K562 (cell line): Measurements from ENCODE around the gene HAGHL. TPM values are rescaled to one million over a fixed set of nuclear protein-coding genes. Genes with fewer than 3 reads are reported as not detected.
A peak's percentile ranks its signal among the peaks of the same experiment; 100 is the strongest.

Experiments
- ATAC-seq: fragments of 200-7000 bp; cut with Tn5 transposase; 3 replicates; pipeline ENCODE4 v1.9.1; 2020; ENCODE audit warnings: moderate library complexity
- BruUV-seq: library from RNA; stranded (reverse); fragments of 400-500 nt; replicated peaks from 2 replicates; lab custom pipeline; 2021; lab: Mats Ljungman, UMichigan
- CTCF ChIA-PET: fragments of 300-600 bp; formaldehyde crosslinking; extraction: SDS; loops from one replicate; lab custom pipeline; 2021; ENCODE audit warnings: low intra/inter-chr PET ratio; lab: Yijun Ruan, JAX
- POLR2A ChIA-PET: fragments of 300-600, 350-650 bp; sonication (Branson Sonifier 250); formaldehyde crosslinking; extraction: SDS; loops from one replicate; lab custom pipeline; 2021; ENCODE audit warnings: antibody characterized with exemption, inconsistent platforms; lab: Yijun Ruan, JAX
- DNase-seq, 4 experiments: peaks; one replicate each; pipeline versions ENCODE4 v3.0.0 to v3.0.0-alpha.2; 2011 to 2018; ENCODE audit warnings: low spot score in 3 of 4, mixed read lengths in 3 of 4; ENCODE audit errors: extremely low read depth in 1 of 4
- FAIRE-seq: peaks from 2 replicates; lab custom pipeline; 2011; peaks lifted over from hg19 to GRCh38; lab: Jason Lieb, UNC
- H2AFZ ChIP-seq: 2 replicates; pipeline ENCODE4 v1.6.0; 2011; ENCODE audit warnings: low read depth, low read length, control low read depth, inconsistent platforms
- H3K27ac ChIP-seq: fragments of 200-600 bp; 3 replicates; pipeline ENCODE4 v1.8.0; 2011; ENCODE audit warnings: low read depth, mild to moderate bottlenecking, control low read depth, inconsistent platforms, low read length, moderate library complexity, mixed read lengths; ENCODE audit errors: extremely low read depth
- H3K27me3 ChIP-seq, 2 experiments: fragments of 300-600 bp in 1 of 2; 2 replicates in 1 of 2; 3 replicates in 1 of 2; pipeline versions ENCODE4 v1.6.0 to v1.8.0; 2011; ENCODE audit warnings: inconsistent platforms in 2 of 2, low read length in 2 of 2, mild to moderate bottlenecking in 1 of 2, mixed read lengths in 1 of 2, moderate library complexity in 1 of 2; ENCODE audit not compliant: control insufficient read depth in 2 of 2, insufficient read depth in 2 of 2
- H3K36me3 ChIP-seq: fragments of 300-600 bp; 3 replicates; pipeline ENCODE4 v1.8.0; 2011; ENCODE audit warnings: mild to moderate bottlenecking, low read length, inconsistent platforms; ENCODE audit not compliant: control insufficient read depth, insufficient read depth
- H3K4me1 ChIP-seq, 2 experiments: fragments of 200-600 bp in 1 of 2; replicated peaks in 1 of 2; 2 replicates in 1 of 2; 3 replicates in 1 of 2; pipeline versions ENCODE4 v1.5.1 to v1.8.0; 2011; ENCODE audit warnings: inconsistent platforms in 2 of 2, low read length in 2 of 2, mild to moderate bottlenecking in 1 of 2, mixed read lengths in 1 of 2, moderate library complexity in 1 of 2; ENCODE audit not compliant: control insufficient read depth in 2 of 2, insufficient read depth in 2 of 2
- H3K4me2 ChIP-seq: 2 replicates; pipeline ENCODE4 v1.6.1; 2011; ENCODE audit warnings: low read length, control low read depth, inconsistent platforms, mixed read lengths; ENCODE audit not compliant: insufficient read depth
- H3K4me3 ChIP-seq: fragments of 200-600 bp; sonication (generic), shearing (Covaris generic); 2 replicates; pipeline ENCODE4 v1.5.1; 2016; ENCODE audit warnings: control low read depth, inconsistent platforms
- H3K79me2 ChIP-seq: fragments of 200-600 bp; 3 replicates; pipeline ENCODE4 v1.8.0; 2011; ENCODE audit warnings: low read length, inconsistent platforms; ENCODE audit not compliant: control insufficient read depth, insufficient read depth
- H3K9ac ChIP-seq, 2 experiments: 2 replicates each; pipeline versions ENCODE4 v1.6.0 to v1.6.1; 2011; ENCODE audit warnings: low read depth in 2 of 2, low read length in 2 of 2, control low read depth in 1 of 2, inconsistent platforms in 1 of 2, mild to moderate bottlenecking in 1 of 2, mixed read lengths in 1 of 2; ENCODE audit not compliant: insufficient read depth in 1 of 2
- H3K9me1 ChIP-seq: one replicate; pipeline ENCODE4 v1.6.0; 2011; ENCODE audit warnings: inconsistent platforms, mild to moderate bottlenecking, low read length, moderate library complexity; ENCODE audit not compliant: control insufficient read depth, insufficient read depth
- H3K9me3 ChIP-seq: replicated peaks from 2 replicates; pipeline ENCODE4 v1.5.1; 2011; ENCODE audit warnings: low read depth, low read length, inconsistent platforms; ENCODE audit not compliant: control insufficient read depth, insufficient read depth
- H4K20me1 ChIP-seq: replicated peaks from 2 replicates; pipeline ENCODE4 v1.6.1; 2011; ENCODE audit warnings: low read length, inconsistent platforms, mixed read lengths; ENCODE audit not compliant: control insufficient read depth, insufficient read depth
- CHD2 ChIP-seq: IDR thresholded peaks from 2 replicates; pipeline ENCODE4 v1.6.1; 2011; ENCODE audit warnings: low read depth, low read length
- EZH2 ChIP-seq: IDR thresholded peaks from 2 replicates; pipeline ENCODE4 v1.6.1; 2012; ENCODE audit warnings: low read depth, mild to moderate bottlenecking, inconsistent platforms, low read length, borderline replicate concordance
- MTA2 ChIP-seq: fragments of 450-650 bp; IDR thresholded peaks from 2 replicates; pipeline ENCODE4 v1.6.1; 2016; ENCODE audit warnings: low read depth
- NFE2L1 ChIP-seq: fragments of 450-650 bp; IDR thresholded peaks from 2 replicates; pipeline ENCODE4 v1.6.1; 2016; ENCODE audit warnings: missing genetic modification characterization, low read depth, mild to moderate bottlenecking, missing compliant biosample characterization, moderate library complexity, borderline replicate concordance
- NR2C1 ChIP-seq, 2 experiments: fragments of 450-650 bp; IDR thresholded peaks; 2 replicates each; pipeline ENCODE4 v1.6.1; 2017; ENCODE audit warnings: mild to moderate bottlenecking in 2 of 2, antibody characterized with exemption in 1 of 2, inconsistent platforms in 1 of 2, missing compliant biosample characterization in 1 of 2, missing genetic modification characterization in 1 of 2
- POLR2G ChIP-seq: fragments of 200-400 bp; formaldehyde crosslinking; IDR thresholded peaks from 2 replicates; pipeline ENCODE4 v1.6.1; 2017; ENCODE audit warnings: low read depth, mild to moderate bottlenecking, antibody characterized with exemption, low read length, moderate library complexity
- RBM15 ChIP-seq: fragments of 200-400 bp; formaldehyde crosslinking; IDR thresholded peaks from 2 replicates; pipeline ENCODE4 v1.6.1; 2018; ENCODE audit warnings: mild to moderate bottlenecking, low read length, moderate library complexity; ENCODE audit not compliant: insufficient read depth
- ZBTB33 ChIP-seq: sonication (generic); formaldehyde crosslinking; IDR thresholded peaks from 2 replicates; pipeline ENCODE4 v1.8.1; 2023; ENCODE audit warnings: mild to moderate bottlenecking, missing genetic modification reagents
- ZNF347 ChIP-seq: fragments of 450-650 bp; formaldehyde crosslinking; IDR thresholded peaks from 2 replicates; pipeline ENCODE4 v1.4.0; 2020; ENCODE audit warnings: low read depth, mild to moderate bottlenecking, moderate library complexity
- ZNF778 ChIP-seq: fragments of 450-650 bp; formaldehyde crosslinking; IDR thresholded peaks from 2 replicates; pipeline ENCODE4 v1.4.0; 2020; ENCODE audit warnings: mild to moderate bottlenecking, moderate library complexity
- WGBS: fragments of 100-300 bp; shearing (Covaris generic); methylation state at CpG from one replicate; pipeline ENCODE4 v1.1.6; 2016; ENCODE audit warnings: low coverage, mixed read lengths; ENCODE audit not compliant: insufficient coverage; ENCODE audit errors: missing lambda C conversion rate; 5-methylcytosine and 5-hydroxymethylcytosine counted together
- in situ Hi-C: fragments of 300-500 bp; cut with MboI; formaldehyde crosslinking; loops from 4 replicates; pipeline ENCODE4 v1.15.0; 2018; ENCODE audit warnings: inconsistent platforms, mixed read lengths
- intact Hi-C: fragments of 100-400 bp; cut with micrococcal nuclease; formaldehyde crosslinking; loops from 2 replicates; pipeline ENCODE4 v1.14.2; 2022
- polyA plus RNA-seq, 8 experiments: library from polyadenylated mRNA; depleted of rRNA in 4 of 8; stranded (reverse) in 5 of 8; unstranded in 3 of 8; fragments of >200 nt; fragmentation: Nextera tagmentation in 2 of 8; fragmentation: Illumina TruSeq in 1 of 8; extraction: Ambion mirVana in 2 of 8; extraction: Trizol in 1 of 8; gene quantifications; 2 replicates each; pipeline versions ENCODE4 v1.2.1 to v1.2.3, GENCODE V29; 2011 to 2014; ENCODE audit warnings: inconsistent platforms in 1 of 8, missing spikeins in 1 of 8
- total RNA-seq, 7 experiments: library from RNA; depleted of rRNA in 6 of 7; stranded (reverse); fragments of >200 nt in 6 of 7; fragmentation: Illumina TruSeq in 2 of 7; extraction: Trizol in 2 of 7; gene quantifications; 2 replicates each; pipeline versions ENCODE4 v1.2.1 to v1.2.3, GENCODE V29; 2011 to 2021; ENCODE audit warnings: low replicate concordance in 1 of 7

Gene HAGHL
- total and polyA plus RNA-seq, 9 of the 15 experiments (the other 6 are each of a cell fraction or from before 2014, with no cell fraction given): 0.31 to 83.4 (median 20.7) TPM

- TF ChIP-seq RBM15: no peak
- peak; percentile 47; the same call in 1 of the 2 replicates for TF ChIP-seq ZBTB33 (CRISPR knock-in tag)
- no peak for TF ChIP-seq ZNF778 (CRISPR knock-in tag)
- TF ChIP-seq CHD2: no peak
- TF ChIP-seq EZH2: no peak
- no peak for TF ChIP-seq MTA2
- TF ChIP-seq NFE2L1: no peak
- no peak for TF ChIP-seq NR2C1 (IDR thresholded peaks at IDR 0.05)
- TF ChIP-seq NR2C1 (tag; IDR thresholded peaks at IDR 0.05): no peak
- no peak for TF ChIP-seq ZNF347
- peak; percentile 65 for TF ChIP-seq POLR2G
- ChIA-PET CTCF (no interaction called here), POLR2A (interaction anchor here (0.9 to 1.0 kb wide), 2 partner anchors 22 to 27 kb away, joined by 3 to 4 read pairs; partner anchors contain the start of gene WDR24)
- Histone ChIP-seq H4K20me1 (no peaks in the 10 kb centered on the region; the same call in 1 of the 2 replicates), H2AFZ (no peak overlapping the region), H3K36me3 (peaks cover 20% of the 10 kb centered on the region; the same call in 2 of the 3 replicates), H3K9me3 (no peaks in the 10 kb centered on the region), H3K4me1 (peaks cover 16 to 91% of the 10 kb centered on the region in 2 experiments; a peak in 4 of 5 replicates), H3K27ac (no peak overlapping the region), H3K79me2 (peaks cover 46% of the 10 kb centered on the region), H3K27me3 (no peaks in the 10 kb centered on the region), H3K9ac (peak overlapping the region in 1 of 2 experiments; percentile 40; a peak in 2 of 4 replicates), H3K9me1 (peaks cover 3% of the 10 kb centered on the region), H3K4me3 (no peak overlapping the region), H3K4me2 (no peak overlapping the region)
- no peak for DNase-seq
- BruUV-seq: no TSS peak
- 86% methylated on average over 22 of the region's 32 CpGs for WGBS
- no peak for FAIRE-seq
- in situ Hi-C loops: loop anchor here (10.0 kb wide), 1 partner anchor 337 kb away; no protein-coding TSS in a partner anchor
- intact Hi-C loops: no loop called here
- ATAC-seq: no peak
Observed at GRCh38 chr16:717450-718245, 9.3 kb upstream of the HAGHL start.
